HG03039 (cell line): ENCODE results near the gene TKFC.

Experiments
- ATAC-seq: cut with Tn5 transposase; IDR thresholded peaks from one replicate; pipeline ENCODE4 v1.9.1; 2021; ENCODE audit warnings: mild to moderate bottlenecking, moderate library complexity; ENCODE audit not compliant: unreplicated experiment

Gene TKFC

GRCh38 chr11:61315260-61315659 is 17.8 kb upstream of the TKFC start:
- no peak for ATAC-seq

GRCh38 chr11:61325649-61326414 is 7.2 kb upstream of the TKFC start:
- no peak for ATAC-seq

- ATAC-seq: no peak
Measured at GRCh38 chr11:61327669-61328071, 5.4 kb upstream of the TKFC start.

GRCh38 chr11:61328351-61328750 is 4.7 kb upstream of the TKFC start:
- no peak for ATAC-seq

- ATAC-seq: no peak
Measured at GRCh38 chr11:61329871-61330270, 3.2 kb upstream of the TKFC start.

GRCh38 chr11:61331651-61332050 is 1.4 kb upstream of the TKFC start:
- ATAC-seq: no peak

GRCh38 chr11:61332281-61332796 is 689 bp upstream of the TKFC start:
- ATAC-seq: no peak

GRCh38 chr11:61333550-61334433 is 764 bp downstream of the TKFC start:
- no peak for ATAC-seq

GRCh38 chr11:61334434-61335354 is 1.7 kb downstream of the TKFC start:
- ATAC-seq: no peak

- no peak for ATAC-seq
Measured at GRCh38 chr11:61335355-61335710, 2.3 kb downstream of the TKFC start.

GRCh38 chr11:61336171-61336935 is 3.3 kb downstream of the TKFC start:
- peak; percentile 36 for ATAC-seq

- no peak for ATAC-seq
Measured at GRCh38 chr11:61337706-61338470, 4.9 kb downstream of the TKFC start.

- ATAC-seq: no peak
Measured at GRCh38 chr11:61338783-61339489, 5.9 kb downstream of the TKFC start.

- no peak for ATAC-seq
Measured at GRCh38 chr11:61339490-61339878, 6.5 kb downstream of the TKFC start.

- ATAC-seq: no peak
Measured at GRCh38 chr11:61340979-61341378, 8.0 kb downstream of the TKFC start.

- no peak for ATAC-seq
Measured at GRCh38 chr11:61341706-61342105, 8.7 kb downstream of the TKFC start.

GRCh38 chr11:61342207-61342803 is 9.3 kb downstream of the TKFC start:
- ATAC-seq: no peak
